Heart left ventricle (tissue), 13 donors: ENCODE measurements around the gene KMT5B.

Experiments
- POLR2A ChIP-seq, 2 donors: fragments of 450-650 bp; IDR thresholded peaks; one replicate each; pipeline ENCODE4 v1.6.1; 2017; ENCODE audit warnings: antibody characterized with exemption in 2 of 2, mild to moderate bottlenecking in 2 of 2, moderate library complexity in 2 of 2
- TF ChIP-seq, protein P1 (sequence below), 12 donors: fragments of 200-600 bp; sonication (generic) in 4 of 12; IDR thresholded peaks; one replicate each; pipeline versions ENCODE4 v1.5.0 to v1.8.0; 2018 to 2022; ENCODE audit warnings: antibody characterized with exemption in 12 of 12, mild to moderate bottlenecking in 5 of 12
- donor health status: ischemic (EF 13 %, LVEDD 7.1; RV severe dilation, severe dysfunction).
- donor health status: DM: no; HTN: yes; CAD: no.
- donor health status: DM: no; HTN: no; CAD: no.
- donor health status: ischemic (EF 25% LVEDD 6.9; RV normal size, moderate dysfunction).
- donor health status: ischemic (EF 25% LVEDD 5.7; RV mildly dilated, moderate dysfunction).
- donor health status: ischemic (EF 35%, LVEDD 5.7; RV mildly dilated, moderate dysfunction).
- donor health status: nonischemic (EF 11% LVEDD 7.7; RV severe dilation, severe dysfunction).
- donor health status: DM: yes; HTN: yes; CAD: no.
- donor health status: PGD.
- donor health status: ischemic (EF 29% LVEDD 5.4; RV normal size, mild dysfunction).
- donor health status: nonischemic (EF 23%, LVEDD 6.1; RV moderate dilation, normal function).

GRCh38 chr11:68258363-68258765 is 45.3 kb upstream of the KMT5B start:
- no peak for TF ChIP-seq POLR2A (IDR thresholded peaks at IDR 0.05)
- TF ChIP-seq, protein P1, sequence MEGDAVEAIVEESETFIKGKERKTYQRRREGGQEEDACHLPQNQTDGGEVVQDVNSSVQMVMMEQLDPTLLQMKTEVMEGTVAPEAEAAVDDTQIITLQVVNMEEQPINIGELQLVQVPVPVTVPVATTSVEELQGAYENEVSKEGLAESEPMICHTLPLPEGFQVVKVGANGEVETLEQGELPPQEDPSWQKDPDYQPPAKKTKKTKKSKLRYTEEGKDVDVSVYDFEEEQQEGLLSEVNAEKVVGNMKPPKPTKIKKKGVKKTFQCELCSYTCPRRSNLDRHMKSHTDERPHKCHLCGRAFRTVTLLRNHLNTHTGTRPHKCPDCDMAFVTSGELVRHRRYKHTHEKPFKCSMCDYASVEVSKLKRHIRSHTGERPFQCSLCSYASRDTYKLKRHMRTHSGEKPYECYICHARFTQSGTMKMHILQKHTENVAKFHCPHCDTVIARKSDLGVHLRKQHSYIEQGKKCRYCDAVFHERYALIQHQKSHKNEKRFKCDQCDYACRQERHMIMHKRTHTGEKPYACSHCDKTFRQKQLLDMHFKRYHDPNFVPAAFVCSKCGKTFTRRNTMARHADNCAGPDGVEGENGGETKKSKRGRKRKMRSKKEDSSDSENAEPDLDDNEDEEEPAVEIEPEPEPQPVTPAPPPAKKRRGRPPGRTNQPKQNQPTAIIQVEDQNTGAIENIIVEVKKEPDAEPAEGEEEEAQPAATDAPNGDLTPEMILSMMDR (IDR thresholded peaks at IDR 0.05): no peak
